GM23338 (cell line): ENCODE data around the gene SHISA9.

Experiments used
- CREB1 ChIP-seq: fragments of 250-450 bp; sonication (Bioruptor Pico); IDR thresholded peaks from 2 replicates; pipeline ENCODE4 v1.5.0; 2020; ENCODE audit warnings: low read depth, mild to moderate bottlenecking, moderate library complexity
- EZH2 ChIP-seq: fragments of 200-600 bp; sonication (generic); IDR thresholded peaks from one replicate; pipeline ENCODE4 v1.8.0; 2017; ENCODE audit warnings: antibody characterized with exemption, mild to moderate bottlenecking, low read depth; ENCODE audit not compliant: unreplicated experiment
- JUNB ChIP-seq: IDR thresholded peaks from one replicate; pipeline ENCODE4 v1.6.1; 2016; ENCODE audit warnings: antibody characterized with exemption; ENCODE audit not compliant: unreplicated experiment
- POLR2AphosphoS5 ChIP-seq: IDR thresholded peaks from 2 replicates; pipeline ENCODE4 v1.6.1; 2016; ENCODE audit warnings: antibody characterized with exemption, low read depth
- TF ChIP-seq, protein P1 (sequence below), 2 experiments: fragments of 200-600 bp in 1 of 2; sonication (generic) in 1 of 2; conservative IDR thresholded peaks; 2 replicates each; pipeline versions ENCODE4 v1.5.1 to v1.6.1; 2016 to 2017; ENCODE audit warnings: antibody characterized with exemption in 2 of 2, low read depth in 2 of 2, mild to moderate bottlenecking in 2 of 2, moderate library complexity in 1 of 2
- TF ChIP-seq, protein P2 (sequence below): IDR thresholded peaks from one replicate; pipeline ENCODE4 v1.6.1; 2018; ENCODE audit warnings: antibody characterized with exemption; ENCODE audit not compliant: unreplicated experiment

DNA sequence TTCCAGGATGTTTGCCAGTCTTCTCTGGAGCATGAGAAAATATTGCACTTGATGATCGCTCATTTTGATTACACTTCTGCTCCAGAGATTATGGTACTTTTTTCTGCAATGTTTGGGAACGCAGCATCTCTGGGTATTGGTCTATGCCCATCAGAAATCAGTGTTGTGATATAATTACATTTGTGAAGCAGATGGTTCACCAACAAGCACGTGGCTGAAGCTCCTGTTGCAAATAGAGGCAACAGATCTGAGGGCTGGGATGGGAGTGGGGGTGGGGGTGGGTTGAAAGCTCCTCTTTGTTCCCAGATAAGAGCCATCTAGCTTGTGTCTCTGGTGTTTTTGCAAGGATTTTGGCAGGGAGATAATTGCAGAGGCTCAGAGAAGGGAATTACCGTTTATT is 252.3 kb downstream of the SHISA9 start:
- TF ChIP-seq, protein P1, sequence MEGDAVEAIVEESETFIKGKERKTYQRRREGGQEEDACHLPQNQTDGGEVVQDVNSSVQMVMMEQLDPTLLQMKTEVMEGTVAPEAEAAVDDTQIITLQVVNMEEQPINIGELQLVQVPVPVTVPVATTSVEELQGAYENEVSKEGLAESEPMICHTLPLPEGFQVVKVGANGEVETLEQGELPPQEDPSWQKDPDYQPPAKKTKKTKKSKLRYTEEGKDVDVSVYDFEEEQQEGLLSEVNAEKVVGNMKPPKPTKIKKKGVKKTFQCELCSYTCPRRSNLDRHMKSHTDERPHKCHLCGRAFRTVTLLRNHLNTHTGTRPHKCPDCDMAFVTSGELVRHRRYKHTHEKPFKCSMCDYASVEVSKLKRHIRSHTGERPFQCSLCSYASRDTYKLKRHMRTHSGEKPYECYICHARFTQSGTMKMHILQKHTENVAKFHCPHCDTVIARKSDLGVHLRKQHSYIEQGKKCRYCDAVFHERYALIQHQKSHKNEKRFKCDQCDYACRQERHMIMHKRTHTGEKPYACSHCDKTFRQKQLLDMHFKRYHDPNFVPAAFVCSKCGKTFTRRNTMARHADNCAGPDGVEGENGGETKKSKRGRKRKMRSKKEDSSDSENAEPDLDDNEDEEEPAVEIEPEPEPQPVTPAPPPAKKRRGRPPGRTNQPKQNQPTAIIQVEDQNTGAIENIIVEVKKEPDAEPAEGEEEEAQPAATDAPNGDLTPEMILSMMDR (conservative IDR thresholded peaks at IDR 0.05; ENCODE audit: low read depth in 2 of 2), result no peak
- TF ChIP-seq, protein P2, sequence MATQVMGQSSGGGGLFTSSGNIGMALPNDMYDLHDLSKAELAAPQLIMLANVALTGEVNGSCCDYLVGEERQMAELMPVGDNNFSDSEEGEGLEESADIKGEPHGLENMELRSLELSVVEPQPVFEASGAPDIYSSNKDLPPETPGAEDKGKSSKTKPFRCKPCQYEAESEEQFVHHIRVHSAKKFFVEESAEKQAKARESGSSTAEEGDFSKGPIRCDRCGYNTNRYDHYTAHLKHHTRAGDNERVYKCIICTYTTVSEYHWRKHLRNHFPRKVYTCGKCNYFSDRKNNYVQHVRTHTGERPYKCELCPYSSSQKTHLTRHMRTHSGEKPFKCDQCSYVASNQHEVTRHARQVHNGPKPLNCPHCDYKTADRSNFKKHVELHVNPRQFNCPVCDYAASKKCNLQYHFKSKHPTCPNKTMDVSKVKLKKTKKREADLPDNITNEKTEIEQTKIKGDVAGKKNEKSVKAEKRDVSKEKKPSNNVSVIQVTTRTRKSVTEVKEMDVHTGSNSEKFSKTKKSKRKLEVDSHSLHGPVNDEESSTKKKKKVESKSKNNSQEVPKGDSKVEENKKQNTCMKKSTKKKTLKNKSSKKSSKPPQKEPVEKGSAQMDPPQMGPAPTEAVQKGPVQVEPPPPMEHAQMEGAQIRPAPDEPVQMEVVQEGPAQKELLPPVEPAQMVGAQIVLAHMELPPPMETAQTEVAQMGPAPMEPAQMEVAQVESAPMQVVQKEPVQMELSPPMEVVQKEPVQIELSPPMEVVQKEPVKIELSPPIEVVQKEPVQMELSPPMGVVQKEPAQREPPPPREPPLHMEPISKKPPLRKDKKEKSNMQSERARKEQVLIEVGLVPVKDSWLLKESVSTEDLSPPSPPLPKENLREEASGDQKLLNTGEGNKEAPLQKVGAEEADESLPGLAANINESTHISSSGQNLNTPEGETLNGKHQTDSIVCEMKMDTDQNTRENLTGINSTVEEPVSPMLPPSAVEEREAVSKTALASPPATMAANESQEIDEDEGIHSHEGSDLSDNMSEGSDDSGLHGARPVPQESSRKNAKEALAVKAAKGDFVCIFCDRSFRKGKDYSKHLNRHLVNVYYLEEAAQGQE, result no peak
- TF ChIP-seq POLR2AphosphoS5, result no peak
- TF ChIP-seq CREB1 (CRISPR knock-in tag), result no peak
- no peak for TF ChIP-seq EZH2
- no peak for TF ChIP-seq JUNB
